Right atrium auricular region (tissue), 2 donors: ENCODE results near the gene GDI1. TPM values are rescaled to one million over a fixed set of nuclear protein-coding genes. Genes with fewer than 3 reads are reported as not detected.

Source experiments
- DNase-seq: peaks from one replicate; pipeline ENCODE4 v3.0.0-alpha.2; 2019; ENCODE audit warnings: low spot score
- H3K27ac ChIP-seq, 2 donors: fragments of 200-600 bp; sonication (generic); 1 replicate in 1 of 2; 2 replicates in 1 of 2; pipeline ENCODE4 v1.5.1; 2016 to 2019
- H3K27me3 ChIP-seq, 2 donors: fragments of 200-600 bp; sonication (generic); one replicate each; pipeline versions ENCODE4 v1.5.1 to v1.6.0; 2017 to 2019
- H3K36me3 ChIP-seq: fragments of 200-600 bp; sonication (generic); one replicate; pipeline ENCODE4 v1.5.1; 2016
- H3K4me1 ChIP-seq, 2 donors: fragments of 200-600 bp; sonication (generic); one replicate each; pipeline versions ENCODE4 v1.5.1 to v1.6.0; 2017 to 2019
- H3K4me3 ChIP-seq, 2 donors: fragments of 200-600 bp; sonication (generic); 1 replicate in 1 of 2; 2 replicates in 1 of 2; pipeline ENCODE4 v1.5.1; 2017 to 2019; ENCODE audit warnings: mild to moderate bottlenecking in 1 of 2, moderate library complexity in 1 of 2
- H3K9me3 ChIP-seq, 2 donors: fragments of 200-600 bp; sonication (generic); one replicate each; pipeline ENCODE4 v1.5.1; 2019
- total RNA-seq, 2 donors: library from RNA; depleted of rRNA; stranded (reverse); fragments of >200 nt; gene quantifications; one replicate each; pipeline ENCODE4 v1.1.0, GENCODE V29; 2016
- TF ChIP-seq, protein P1 (sequence below), 2 donors: fragments of 200-600 bp; sonication (generic); IDR thresholded peaks; one replicate each; pipeline ENCODE4 v1.5.1; 2019; ENCODE audit warnings: antibody characterized with exemption in 2 of 2

GDI1 gene
- total RNA-seq, 2 donors from 2014 or later, result 73.8 to 116 TPM

DNA sequence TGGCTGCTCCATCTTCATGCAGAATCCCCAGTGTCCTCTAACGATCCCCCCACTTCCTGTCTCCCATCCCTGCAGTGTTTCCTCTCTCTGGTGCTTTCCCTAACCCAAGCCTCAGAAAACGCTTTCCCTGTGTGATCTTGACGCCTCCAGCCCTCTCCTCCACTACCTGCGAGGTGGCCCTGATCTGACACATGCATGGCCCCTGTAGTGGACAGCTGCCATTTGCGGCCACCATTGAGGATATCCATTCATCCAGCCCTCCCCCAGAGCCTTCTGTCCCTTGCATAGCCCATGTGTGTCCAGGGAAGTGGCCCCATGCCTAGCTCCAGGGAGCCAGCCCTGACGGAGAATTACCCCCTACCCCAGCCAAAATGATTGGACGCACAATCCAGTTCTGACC lies 46.4 kb downstream of the GDI1 start:
- Histone ChIP-seq H3K9me3 (no peaks in the 10 kb centered on the region), H3K27me3 (no peaks in the 10 kb centered on the region), H3K4me1 (peaks cover 0 to 19% of the 10 kb centered on the region in 2 donors), H3K4me3 (no peak overlapping the region), H3K27ac (peak overlapping the region in 1 of 2 donors; percentile 86), H3K36me3 (no peaks in the 10 kb centered on the region)
- DNase-seq, result no peak
- TF ChIP-seq, protein P1, sequence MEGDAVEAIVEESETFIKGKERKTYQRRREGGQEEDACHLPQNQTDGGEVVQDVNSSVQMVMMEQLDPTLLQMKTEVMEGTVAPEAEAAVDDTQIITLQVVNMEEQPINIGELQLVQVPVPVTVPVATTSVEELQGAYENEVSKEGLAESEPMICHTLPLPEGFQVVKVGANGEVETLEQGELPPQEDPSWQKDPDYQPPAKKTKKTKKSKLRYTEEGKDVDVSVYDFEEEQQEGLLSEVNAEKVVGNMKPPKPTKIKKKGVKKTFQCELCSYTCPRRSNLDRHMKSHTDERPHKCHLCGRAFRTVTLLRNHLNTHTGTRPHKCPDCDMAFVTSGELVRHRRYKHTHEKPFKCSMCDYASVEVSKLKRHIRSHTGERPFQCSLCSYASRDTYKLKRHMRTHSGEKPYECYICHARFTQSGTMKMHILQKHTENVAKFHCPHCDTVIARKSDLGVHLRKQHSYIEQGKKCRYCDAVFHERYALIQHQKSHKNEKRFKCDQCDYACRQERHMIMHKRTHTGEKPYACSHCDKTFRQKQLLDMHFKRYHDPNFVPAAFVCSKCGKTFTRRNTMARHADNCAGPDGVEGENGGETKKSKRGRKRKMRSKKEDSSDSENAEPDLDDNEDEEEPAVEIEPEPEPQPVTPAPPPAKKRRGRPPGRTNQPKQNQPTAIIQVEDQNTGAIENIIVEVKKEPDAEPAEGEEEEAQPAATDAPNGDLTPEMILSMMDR (IDR thresholded peaks at IDR 0.05), result no peak

DNA sequence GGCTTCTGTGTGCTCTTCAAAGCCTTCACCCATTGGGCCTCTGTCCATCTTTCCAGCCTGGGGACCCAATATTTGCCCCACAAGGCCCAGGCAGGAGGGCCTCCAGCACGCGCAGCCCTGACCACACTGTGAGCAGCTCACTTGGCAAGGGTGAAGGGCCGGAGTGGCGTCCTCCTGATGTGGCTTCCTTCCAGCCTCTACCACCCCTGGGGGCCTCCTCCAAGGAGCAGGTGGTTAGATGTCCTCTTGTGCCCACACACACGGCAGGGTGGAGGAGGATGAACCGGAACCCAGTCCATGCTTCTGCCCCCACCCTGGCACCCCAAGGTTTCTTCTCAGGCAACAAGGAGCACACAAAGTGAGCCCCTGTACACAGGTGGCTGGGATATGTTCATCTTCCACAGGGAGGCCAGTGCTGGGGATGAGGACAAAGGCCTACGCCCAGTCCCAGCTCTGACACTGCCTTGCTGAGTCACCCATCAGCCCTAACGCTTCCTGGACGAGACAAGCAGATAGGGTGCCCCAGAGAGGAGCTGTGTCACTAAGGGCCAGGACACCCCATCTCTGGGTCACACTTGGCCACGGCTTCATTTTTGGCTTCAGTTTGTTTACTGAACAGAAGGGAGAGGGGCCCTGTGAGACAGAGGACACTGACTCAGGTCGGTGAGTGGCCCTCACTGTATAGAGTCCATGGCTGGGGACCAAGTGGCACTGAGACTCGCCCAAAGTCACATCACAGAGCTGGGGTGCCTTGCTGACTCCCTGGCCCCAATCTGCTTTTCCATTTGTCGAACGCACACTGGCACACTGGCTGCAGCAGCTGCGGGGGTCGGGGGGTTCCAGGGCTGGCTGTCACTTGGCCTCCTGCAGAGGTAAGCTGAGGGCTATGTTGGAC lies 47.5 kb downstream of the GDI1 start:
- no peak for DNase-seq
- Histone ChIP-seq H3K4me3 (no peak overlapping the region), H3K27me3 (no peaks in the 10 kb centered on the region), H3K4me1 (peaks cover 0 to 19% of the 10 kb centered on the region in 2 donors), H3K27ac (peak overlapping the region; percentile 82 to 86), H3K36me3 (no peaks in the 10 kb centered on the region), H3K9me3 (no peaks in the 10 kb centered on the region)
- TF ChIP-seq, protein P1 (IDR thresholded peaks at IDR 0.05), result no peak

DNA sequence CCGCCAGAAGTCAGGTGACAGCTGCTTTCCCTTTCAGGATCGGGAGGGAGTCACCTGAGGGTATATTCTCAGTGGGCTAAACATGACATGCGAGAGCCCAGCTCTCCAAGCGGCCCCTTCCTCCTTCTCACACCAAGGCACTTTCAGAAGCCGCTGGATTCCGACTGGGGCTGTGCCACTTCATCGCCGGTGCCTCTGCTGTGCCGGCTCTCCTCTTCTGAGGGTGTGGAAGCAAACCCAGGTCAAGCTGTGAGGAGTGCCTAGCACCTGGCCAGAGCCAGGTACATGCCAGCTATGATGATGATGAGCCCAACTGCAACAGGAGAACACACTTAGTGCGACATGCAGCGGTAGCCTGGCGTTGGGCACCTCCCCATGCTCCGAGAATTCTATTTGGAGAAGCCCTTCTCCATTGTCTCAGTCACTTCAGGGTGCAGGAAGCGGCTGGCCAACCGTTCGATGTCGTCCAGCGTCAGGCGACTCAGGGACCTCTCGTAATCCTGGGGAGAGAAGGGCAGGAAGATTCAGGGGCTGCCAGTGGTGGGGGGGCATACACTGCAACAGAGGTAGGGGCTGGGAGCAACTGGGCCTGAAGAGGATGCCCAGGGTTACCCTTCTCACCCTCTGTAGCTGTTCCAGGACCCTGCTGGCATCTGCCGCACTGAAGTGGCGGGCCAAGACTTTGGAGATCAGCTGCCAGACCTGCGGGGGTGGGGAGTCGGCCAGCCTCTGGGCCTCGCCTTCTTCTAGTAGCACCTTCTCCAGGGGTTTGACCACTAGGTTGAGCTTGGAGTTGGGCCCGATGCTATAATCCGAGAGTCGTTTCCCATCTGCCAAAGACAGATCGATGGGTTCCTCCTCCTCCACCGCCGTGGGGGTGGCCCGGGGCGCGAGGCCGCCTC lies 48.4 kb downstream of the GDI1 start:
- H3K9me3 ChIP-seq, result no peaks in the 10 kb centered on the region
- peak overlapping the region; percentile 82 to 86 for H3K27ac ChIP-seq
- no peaks in the 10 kb centered on the region for H3K36me3 ChIP-seq
- TF ChIP-seq, protein P1 (IDR thresholded peaks at IDR 0.05), result no peak
- DNase-seq, result no peak
- H3K27me3 ChIP-seq, result no peaks in the 10 kb centered on the region
- peaks cover 0 to 19% of the 10 kb centered on the region in 2 donors for H3K4me1 ChIP-seq
- peak overlapping the region; percentile 58 to 68 for H3K4me3 ChIP-seq

DNA sequence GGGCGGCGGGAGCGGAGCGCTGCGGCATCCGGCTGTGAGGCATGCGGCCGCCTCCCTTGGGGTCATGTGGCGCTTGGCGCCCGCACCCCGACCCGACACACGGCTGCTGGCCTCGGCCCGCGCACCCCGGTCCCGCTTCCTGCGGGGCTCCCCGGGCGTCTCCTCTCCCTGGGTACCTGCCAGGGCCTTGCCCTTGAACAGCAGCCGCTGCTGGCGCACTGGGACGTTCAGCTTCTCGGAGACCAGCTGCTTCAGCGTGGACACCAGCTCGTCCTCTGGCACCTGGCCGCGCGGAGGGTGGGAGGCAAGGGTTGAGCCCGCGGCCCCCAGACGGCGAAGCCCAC lies 49.1 kb downstream of the GDI1 start:
- no peaks in the 10 kb centered on the region for H3K36me3 ChIP-seq
- TF ChIP-seq, protein P1 (IDR thresholded peaks at IDR 0.05), result no peak
- H3K4me3 ChIP-seq, result peak overlapping the region; percentile 58 to 68
- peaks cover 0 to 19% of the 10 kb centered on the region in 2 donors for H3K4me1 ChIP-seq
- H3K9me3 ChIP-seq, result no peaks in the 10 kb centered on the region
- no peak for DNase-seq
- no peaks in the 10 kb centered on the region for H3K27me3 ChIP-seq
- H3K27ac ChIP-seq, result peak overlapping the region; percentile 82 to 86

DNA sequence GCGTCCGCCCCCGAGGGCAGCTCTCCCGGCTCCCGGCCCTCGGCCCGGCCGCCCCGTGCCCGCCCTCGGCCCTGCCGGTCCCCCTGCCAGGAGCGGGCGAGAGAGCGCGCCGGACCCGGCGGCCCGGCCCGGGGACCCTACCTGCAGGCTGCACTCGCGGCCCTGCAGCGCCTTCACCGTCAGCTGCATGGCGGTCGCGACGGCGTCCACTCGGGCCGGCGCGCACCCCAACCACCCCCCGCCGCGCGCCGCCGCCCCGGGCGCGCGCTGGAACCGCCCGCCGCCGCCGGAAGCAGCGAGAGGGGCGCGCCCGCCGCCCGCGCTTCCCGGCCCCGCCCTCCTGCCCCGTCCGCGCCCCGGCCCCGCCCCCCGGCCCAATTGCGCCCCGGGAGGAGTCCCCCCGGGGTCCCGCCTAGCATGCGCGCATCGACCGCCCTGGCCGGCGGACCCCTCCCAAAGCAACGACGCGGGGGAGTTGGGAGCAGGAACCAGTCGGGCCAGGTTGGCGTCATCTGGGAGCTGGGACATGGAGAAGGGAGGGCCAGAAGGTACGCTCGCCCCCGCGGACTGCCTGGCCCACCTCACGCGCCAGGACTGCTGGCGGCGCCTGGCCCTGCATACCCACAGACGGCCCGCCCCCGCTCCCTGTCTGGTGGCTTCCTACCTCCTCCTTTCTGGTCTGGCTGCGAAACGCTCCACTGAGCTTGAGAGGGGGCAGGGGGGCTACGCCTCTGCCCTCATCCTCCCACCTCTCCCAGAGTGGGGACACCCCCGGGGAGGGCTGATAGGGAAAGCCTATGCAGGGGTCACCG lies 49.6 kb downstream of the GDI1 start, which contains the start of gene UBL4A:
Gene UBL4A (minus strand): TSS at position 220 of the 812 bp plus-strand sequence. CDS start 31 bp downstream, at position 189.
- TF ChIP-seq, protein P1 (IDR thresholded peaks at IDR 0.05), result no peak
- peak within 1 kb of the TSS; percentile 58 to 68 for H3K4me3 ChIP-seq
- H3K27ac ChIP-seq, result peak within 1 kb of the TSS; percentile 82 to 86
- peaks cover 0 to 19% of the 10 kb centered on the region in 2 donors for H3K4me1 ChIP-seq
- H3K9me3 ChIP-seq, result no peaks in the 10 kb centered on the region
- H3K36me3 ChIP-seq, result no peaks in the 10 kb centered on the region
- no peaks in the 10 kb centered on the region for H3K27me3 ChIP-seq
- no peak for DNase-seq
